ENCODE data around the gene CXCR6.

The CXCR6 gene

GRCh38 chr3:45943207-45943846 lies at the start of gene CXCR6:
Gene CXCR6 (plus strand): TSS chr3:45943464. CDS start chr3:45946482, 3,018 bp downstream.
- peak; percentile 30 for DNase-seq

GRCh38 chr3:45894015-45894414 lies 49.2 kb upstream of the CXCR6 start:
- DNase-seq: no peak

GRCh38 chr3:45895686-45896468 lies 47.4 kb upstream of the CXCR6 start:
- DNase-seq: no peak

DNA sequence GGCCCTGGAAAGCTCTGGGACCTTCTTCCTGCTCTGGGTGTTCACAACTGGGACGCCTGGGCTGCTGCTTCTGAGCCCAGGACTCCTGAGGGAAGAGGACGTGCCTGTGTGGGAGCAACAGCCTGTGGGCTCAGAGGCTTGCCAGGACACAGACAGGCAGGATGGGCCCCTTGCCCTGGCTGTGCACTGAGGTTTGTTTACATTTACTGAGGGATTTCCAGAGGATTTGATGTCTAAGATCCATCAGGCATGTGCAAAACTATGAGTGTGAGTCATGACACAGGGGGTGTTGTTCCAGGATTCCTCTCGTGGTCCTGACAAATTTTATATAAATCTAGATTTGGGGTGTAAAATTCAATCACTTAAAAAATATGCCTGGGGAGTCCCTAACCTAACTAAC lies 46.3 kb upstream of the CXCR6 start:
- no peak for DNase-seq

- DNase-seq: no peak
Observed at GRCh38 chr3:45904931-45905330, 38.3 kb upstream of the CXCR6 start.

DNA sequence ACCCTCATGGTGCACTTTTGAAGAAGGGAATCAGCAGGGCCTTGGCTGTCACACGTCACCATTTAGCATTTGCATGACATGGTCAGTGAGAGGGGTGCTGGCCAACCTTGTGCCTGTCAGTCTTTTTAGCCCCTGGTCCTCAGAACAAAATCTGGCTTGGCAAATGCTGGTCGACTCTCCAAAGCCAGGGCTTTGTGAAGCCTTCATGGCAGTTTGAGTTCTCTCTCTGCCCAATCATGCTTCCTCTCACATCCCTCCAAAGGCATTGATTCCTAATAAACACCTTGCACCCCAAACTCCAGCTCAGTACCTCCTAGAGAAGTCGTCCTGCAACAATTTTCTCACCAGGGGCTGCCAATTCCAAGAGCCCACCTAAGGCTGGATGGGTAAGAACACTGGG lies 37.5 kb upstream of the CXCR6 start:
- no peak for DNase-seq

DNA sequence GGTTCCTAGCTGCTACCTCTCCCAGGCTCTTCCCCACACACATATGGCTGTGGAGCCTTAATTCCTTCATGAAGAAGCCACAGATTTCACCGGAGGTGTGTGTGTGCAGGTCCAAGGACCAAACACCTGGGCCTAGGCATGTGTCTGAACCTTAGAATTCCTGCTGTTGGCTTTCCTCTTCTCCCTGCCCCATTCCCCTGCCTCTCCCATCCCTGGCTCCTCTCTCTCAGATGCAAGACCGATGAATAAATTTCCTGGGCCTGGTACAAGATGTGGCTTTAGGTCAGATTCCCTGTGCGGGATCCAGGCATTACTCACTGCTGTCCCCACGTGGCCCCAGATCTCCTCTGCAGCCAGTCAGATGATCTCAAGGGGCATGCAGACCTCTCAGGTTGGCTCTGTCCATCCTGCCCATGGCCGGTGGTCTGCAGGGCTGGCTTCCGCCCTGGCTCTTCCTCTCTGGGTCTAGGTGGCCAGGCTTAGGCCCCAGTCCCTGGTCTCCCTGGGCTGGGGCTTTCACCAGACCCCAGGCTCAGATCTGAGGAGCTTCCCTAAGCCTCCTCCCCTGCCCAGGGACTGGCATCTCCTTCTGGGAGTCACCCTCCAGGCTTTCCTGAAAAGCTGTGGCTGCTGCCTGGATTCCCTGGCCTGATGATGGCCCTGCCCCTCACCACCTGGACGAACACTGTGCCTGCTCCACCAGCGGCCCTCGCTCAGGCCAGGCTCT lies 36.4 kb upstream of the CXCR6 start:
- no peak for DNase-seq

DNA sequence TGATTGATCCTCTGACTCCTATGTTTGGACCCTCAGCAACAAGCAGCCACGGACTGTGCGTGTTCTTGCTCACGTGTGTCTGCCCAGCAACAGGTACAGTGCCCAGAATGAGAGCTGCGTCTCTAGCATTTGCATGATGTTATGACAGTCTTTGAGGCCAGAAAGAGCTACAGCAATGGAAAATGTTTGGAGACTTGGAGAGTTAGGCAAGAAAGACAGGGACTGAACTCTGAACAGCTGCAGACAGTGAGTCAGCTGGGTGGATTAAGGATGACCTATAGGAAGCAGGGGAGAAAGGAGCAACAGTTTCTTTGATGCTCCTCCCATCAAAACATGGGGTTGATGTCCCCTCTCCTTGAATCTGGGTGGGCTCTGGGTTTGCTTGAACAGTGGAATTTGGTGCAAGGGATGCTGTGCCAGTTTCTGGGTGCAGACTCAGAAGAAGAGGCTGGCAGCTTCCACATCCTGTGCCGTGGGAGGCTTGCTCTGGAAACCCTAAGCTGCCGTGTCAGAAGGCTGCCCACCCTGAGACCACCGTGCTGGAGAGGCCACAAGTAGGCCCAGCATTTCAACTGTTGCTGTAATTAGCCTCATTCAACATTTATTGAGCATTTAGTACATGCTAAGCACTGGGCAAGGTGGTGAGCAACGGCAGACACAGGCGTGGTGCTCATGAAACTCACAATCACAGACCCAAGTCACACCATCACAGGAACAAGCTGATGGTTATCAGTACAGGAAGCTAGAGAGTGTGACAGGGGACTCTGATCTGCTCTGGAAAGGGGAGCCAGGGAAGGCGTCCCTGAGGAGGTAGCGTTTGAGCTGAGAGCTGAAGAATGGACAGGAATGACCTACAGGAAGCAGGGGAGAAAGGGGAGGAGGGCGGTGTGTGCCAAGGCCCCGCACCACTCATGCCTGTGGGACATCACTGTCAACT lies 35.2 kb upstream of the CXCR6 start:
- no peak for DNase-seq

- no peak for DNase-seq
Observed at GRCh38 chr3:45908761-45909160, 34.5 kb upstream of the CXCR6 start.

- DNase-seq: no peak
Observed at GRCh38 chr3:45909542-45909941, 33.7 kb upstream of the CXCR6 start.

- DNase-seq: no peak
Observed at GRCh38 chr3:45910892-45911291, 32.4 kb upstream of the CXCR6 start.

DNA sequence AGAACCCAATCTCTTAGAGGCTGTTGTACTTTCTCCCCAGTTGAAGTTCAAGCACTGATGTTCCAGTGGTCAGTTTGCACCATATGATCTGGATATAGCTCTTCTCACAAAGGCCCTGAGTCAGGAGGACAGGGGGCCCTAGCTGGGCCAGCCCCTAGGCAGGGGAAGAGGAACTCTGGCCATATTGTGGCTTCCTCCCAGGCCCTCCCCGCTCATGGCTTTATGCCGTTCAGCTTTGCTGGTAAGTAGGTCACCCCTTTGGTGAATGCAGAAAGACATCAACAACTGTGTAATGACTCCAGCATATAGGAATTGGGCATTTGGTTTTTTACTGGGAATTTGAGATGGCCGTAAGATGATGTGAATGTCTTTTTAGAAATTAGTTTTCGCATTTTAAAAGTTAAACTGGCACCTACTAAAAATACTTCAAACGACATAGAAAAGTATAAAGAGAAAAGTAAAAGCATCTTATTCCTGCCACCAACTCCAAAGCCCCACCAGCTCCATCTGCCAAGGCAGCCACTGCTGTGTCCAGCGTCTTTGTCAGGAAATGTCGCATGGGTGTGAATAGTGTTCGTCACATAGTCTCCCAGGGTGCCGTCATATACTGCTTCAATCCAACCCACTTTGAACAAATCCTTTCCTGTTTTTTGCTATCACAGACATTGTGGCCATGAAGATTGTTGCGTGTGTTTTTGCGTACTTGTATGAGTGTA lies 31.6 kb upstream of the CXCR6 start:
- no peak for DNase-seq

- DNase-seq: no peak
Observed at GRCh38 chr3:45912435-45912834, 30.8 kb upstream of the CXCR6 start.

- DNase-seq: no peak
Observed at GRCh38 chr3:45914362-45915058, 28.8 kb upstream of the CXCR6 start.

GRCh38 chr3:45915059-45915439 lies 28.2 kb upstream of the CXCR6 start:
- no peak for DNase-seq

GRCh38 chr3:45915518-45916231 lies 27.6 kb upstream of the CXCR6 start:
- DNase-seq: peak; percentile 72

GRCh38 chr3:45917146-45917898 lies 25.9 kb upstream of the CXCR6 start:
- no peak for DNase-seq

GRCh38 chr3:45921158-45922038 lies 21.9 kb upstream of the CXCR6 start:
- no peak for DNase-seq

- DNase-seq: no peak
Observed at GRCh38 chr3:45922039-45922326, 21.3 kb upstream of the CXCR6 start.

Measured in activated T-cell treated with anti-CD3 and anti-CD28 coated beads for 4 hours (primary cell).